HG03354 (cell line): ENCODE results near the gene LAMA4.
"Not testable (repeated sequence)": the region's sequence is repeated elsewhere in the genome, so short reads cannot be mapped to it uniquely, and the experiment has no call there.

Experiments used
- ATAC-seq: cut with Tn5 transposase; IDR thresholded peaks from one replicate; pipeline ENCODE4 v1.9.1; 2021; ENCODE audit warnings: mild to moderate bottlenecking; ENCODE audit not compliant: unreplicated experiment, poor library complexity, severe bottlenecking

Gene LAMA4

DNA sequence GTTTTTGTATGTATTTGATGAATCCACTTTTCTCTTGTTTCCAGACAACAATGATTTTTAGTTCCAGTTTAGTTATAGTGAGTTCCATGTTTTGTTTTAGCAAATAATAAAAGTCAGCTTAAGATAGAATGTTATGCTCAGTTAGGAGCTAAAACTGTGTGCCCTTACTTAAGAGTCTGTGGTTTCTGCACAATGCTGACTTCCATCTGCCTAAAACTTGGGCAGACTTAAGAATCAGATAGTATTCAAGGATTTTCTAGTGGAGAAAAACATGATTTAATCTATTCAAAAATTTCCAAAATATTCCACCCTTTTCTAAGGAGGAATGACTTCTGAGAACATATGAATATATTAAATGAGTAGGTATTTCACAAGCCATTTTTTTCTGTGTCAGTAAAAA, 32.8 kb downstream of the LAMA4 start:
- ATAC-seq: no peak

DNA sequence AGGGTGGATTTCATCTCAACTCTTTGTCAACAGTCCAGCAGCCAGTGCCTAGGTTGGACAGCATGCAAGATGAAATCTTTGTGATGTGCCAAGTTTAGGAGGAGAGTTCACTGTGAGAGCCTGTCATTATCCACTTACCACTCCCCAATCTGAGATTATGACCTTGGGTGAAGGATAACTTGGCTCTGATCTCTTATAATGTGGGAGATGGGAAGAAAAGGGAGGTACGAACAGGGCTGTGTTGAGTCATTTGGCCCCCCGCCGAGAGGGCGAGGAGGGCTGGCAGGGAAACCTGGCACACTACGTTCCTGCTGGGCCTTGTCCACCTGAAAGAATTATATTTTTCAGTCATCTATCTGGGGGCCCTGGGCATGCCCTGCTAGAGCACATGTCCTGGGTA, 35.8 kb downstream of the LAMA4 start:
- ATAC-seq: no peak

DNA sequence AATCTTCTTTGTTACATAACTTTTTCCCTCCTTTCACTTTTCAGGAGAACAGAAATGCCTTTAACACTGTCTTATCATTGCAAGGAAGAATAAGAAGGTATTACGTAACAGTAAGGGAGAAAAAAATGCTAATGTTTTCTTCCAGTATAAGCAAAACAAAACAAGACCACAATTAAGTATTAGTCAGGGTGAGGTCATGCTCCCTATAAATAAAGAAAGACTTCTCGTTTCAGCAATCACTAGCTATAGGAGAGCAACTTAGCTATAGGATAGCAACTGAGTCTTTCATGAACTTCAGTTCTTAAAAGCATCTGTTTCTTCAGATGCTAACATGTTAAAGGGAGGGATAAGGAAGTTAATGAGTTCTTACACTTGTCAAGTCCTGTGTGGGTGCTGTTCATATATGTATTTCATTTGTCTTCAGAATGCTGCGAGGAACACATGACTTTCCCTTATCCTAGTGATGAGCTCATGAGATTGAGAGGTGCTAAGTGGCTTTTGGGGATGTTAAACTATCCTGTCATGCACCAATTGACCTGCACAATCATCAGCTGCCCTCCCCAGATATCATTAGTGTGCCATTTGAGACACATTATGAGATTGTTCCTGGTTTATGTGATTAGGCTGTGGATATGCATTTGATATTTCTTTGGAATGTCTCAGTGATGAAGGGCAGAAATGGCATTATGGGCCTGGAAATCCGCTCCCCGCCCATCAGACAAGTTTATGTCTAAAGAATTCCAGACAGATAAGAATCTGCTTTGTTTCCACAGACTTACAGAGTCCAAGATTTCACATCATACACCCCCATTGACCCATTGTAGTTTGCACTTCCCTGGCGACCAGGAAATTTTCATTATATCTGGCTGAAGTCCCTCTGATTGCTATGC, 37.5 kb downstream of the LAMA4 start:
- no peak for ATAC-seq

DNA sequence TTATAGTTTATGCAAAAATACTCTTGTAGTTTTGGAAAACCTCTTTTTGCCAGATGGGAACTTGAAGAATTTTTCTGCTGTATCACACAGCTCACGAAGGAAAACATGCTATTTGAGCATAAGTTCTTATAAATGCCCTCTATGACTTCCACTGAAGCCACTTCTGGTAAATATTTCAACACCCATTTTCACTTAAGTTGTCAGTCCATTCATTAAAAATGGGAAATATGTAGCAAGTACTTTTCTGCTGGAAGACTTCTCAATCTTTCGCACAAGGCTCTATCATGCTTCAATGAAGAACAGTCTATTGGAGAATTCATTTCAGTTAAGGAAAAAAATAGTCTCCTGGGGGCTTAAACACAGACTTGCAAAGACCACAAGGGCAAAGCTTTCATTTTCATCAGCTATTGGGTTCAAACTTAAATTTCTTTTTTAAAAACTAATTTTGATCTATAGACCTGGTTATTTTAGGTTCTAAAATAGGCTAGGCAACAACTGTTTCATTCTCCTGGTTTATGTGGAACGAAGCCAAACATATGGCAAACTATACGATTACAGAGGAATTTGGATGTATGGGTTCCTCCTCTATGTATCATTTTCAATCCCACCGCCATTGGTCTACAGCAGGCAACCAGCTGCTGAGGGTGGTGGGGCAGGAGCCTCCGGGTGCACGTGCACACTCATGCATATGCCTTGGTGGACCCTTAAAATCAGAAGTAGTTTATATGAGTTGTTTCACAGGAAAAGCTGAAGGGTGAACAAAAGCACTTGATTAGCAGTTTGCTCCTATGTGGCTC, 38.7 kb downstream of the LAMA4 start:
- no peak for ATAC-seq

DNA sequence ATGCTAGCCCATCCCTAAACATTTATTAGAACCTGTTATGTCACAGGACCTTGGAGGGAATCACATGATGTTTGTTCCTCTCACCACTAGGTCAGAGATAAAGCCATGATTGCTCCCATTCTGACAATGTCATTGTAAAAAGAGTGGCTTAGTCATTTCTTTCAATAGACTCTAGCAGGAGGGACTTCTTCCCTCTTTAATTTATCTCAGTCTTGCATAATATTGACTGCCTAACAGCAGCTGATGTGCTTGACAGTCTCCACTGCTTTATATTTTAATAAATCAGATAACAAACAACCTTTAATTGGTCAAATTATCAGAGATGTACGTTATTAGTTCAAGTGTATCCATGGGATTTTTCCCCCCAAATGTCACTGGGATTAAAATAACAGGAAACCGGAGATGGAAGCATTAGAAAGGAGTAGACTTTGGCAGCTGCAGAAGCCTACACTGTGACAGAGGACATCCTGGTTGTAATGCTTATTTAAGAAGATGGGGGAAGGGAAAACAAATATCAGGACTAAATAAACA, 39.6 kb downstream of the LAMA4 start:
- no peak for ATAC-seq

DNA sequence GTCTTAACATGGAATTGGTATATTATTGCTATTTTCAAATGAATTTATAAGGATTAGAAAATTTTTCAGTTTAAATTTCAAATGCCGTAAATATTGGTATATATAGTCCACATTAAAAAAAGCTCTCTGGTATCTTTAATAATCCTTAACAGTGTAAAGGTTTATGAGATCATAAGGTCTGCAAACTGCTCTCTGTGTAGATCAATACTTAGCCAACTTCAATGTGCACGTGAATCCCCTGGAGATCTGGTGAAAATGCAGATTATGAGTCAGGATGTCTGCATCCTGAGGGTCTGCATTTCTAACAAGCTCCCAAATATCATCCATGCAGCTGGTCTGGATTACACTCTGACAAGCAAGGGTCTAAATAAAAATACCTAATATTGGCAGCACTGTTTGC, 43.5 kb downstream of the LAMA4 start:
- no peak for ATAC-seq

DNA sequence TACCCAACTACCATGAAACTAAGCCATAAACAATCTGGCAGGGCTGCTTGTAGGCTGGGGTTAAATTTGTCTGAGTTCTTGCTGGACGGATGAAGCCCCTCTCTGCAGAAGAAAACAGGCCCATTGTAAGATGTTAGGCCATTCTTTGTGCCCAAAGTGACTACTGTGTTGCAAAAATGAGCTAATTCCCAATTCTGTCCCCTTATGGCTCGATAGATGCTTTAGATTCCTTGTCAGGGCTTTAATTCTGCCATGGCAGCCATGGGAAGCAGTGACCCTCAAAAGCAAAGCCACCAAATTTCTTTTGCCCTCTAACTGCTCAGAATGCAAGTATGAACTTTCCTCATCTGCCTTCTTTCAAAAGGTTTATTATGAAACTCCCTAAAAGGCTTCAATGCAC, 45.2 kb downstream of the LAMA4 start:
- ATAC-seq: no peak

DNA sequence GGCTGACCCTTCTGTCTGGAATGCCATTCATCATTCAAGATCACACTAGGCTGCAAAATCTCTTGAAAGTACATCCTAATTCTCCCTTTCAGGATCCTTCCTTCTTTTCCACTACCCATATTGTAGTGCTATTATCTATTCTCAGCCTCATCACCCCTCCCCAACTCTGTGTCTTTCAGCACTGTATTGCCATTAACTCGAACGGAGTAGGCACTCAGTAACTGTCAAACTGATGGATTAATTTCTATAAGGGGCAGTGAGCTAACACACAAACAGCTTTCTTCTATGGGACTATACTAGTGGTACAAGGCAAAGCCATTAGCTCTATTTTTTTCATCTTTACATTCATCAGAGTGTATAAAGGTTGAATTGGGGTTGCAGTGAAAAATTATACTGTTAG, 46.6 kb downstream of the LAMA4 start:
- no peak for ATAC-seq

DNA sequence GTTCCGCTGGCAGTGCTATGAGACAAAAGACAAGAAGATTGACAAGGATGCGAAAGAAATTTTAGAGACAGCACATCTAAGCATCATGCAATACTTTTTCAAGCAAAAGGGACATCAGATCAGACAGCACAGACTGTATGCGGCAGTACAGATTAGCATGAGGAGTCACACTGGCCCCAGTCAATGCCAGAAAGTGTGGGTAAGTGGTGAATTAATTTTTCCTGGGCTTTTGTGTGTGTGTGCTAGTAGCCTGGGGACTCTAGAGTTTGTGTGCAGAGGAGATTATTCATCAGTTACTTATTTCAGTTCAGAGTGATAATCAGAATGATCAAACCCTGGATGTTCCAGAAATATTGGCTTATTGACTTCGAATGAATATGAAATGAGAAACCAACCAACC, 47.2 kb downstream of the LAMA4 start:
- no peak for ATAC-seq

DNA sequence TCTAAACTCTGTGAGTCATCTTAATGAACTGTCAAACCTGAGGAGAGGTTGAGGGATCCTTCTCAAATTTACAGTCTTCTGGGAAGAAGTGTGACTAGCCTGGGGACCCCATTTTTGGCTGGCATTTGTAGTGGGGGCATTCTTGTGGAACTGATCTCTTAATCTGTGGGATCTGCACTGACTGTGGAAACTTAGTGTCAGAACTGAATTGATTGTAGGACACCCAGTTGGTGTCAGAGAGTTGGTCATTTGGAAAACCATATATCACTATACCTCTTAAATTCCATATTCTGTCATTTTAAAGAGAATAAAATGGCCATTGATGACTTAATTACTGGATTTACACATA, 48.3 kb downstream of the LAMA4 start:
- ATAC-seq: no peak

DNA sequence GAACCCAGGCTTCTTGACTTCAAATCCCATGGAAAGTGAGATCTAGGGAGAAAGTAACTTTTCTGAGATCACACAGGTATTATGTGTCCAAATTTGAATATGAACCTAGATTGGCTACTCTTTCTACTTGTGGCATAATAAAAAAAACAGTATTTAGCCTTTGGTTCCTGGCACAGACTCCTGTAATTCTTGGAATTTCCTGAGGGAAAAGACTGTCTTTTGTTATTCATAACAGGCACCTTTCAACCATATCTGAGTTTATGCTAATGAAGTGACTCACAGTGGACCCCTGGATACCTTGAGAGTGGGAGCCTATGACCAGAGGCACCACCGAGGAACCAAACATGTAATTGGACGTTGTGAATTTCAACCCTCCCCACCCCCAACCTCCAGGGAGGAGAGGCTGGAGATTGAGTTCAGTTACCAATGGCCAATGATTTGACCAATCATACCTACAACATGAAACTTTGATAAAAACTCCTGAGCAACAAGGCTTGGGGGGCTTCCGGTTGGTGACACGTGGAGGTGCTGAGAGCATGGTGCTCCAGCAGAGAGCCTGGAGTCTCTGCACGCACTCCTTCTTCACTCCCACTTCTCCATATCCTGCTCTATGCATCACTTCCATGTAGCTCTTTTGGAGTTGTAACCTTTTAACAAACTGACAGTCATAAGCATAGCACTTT, 48.8 kb downstream of the LAMA4 start:
- no peak for ATAC-seq

DNA sequence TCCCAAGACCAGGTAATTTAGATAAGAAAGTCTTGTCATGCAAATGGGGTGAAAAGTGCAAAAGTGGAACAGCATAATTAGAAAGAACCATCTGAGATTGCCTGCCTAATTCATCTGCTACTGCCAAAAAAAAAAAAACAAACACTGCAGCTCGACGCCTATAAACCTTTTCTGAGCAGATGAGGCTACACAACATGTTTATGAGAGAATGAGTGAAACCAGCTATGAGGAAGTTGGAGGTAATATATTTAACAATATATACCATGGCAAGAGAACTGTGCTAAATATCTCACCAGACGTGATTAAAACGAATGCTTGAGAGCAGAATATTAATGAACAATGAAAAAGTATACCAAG, 50.0 kb downstream of the LAMA4 start:
- no peak for ATAC-seq

DNA sequence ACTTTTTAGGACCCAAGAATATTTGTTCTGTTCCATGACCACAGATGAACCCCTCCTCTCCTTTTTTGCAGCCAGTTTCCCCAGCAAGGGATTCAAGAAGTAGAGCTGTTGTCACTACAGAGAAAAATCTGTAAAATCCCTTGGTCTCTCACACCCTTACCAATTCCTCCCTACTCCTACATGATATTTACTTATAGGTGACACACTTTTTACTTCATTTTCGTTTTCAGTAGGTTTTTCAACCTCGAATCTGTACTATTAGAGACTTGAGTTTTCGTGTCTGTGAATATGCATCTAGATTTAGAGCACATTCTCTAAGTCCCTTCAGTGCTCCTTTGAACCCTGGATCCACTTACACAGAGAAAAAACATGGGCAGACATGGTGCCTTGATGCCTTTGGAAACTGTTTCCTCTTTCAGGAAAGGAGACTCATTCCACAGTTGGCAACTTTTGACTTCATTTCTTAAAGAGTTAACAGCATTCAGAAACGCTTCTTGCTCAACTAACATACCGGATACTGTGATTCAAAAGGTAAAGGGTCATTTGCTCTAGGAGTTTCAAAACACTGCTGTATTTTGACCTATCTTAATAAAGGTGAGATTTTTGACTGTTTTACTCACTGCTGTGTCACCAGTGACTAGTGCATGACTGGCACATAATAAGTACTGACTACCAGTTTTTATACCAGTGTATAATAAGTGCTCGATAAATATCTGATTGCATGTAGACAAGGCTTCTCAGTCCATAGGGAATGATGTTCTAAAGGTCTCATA, 50.6 kb downstream of the LAMA4 start:
- ATAC-seq: no peak

DNA sequence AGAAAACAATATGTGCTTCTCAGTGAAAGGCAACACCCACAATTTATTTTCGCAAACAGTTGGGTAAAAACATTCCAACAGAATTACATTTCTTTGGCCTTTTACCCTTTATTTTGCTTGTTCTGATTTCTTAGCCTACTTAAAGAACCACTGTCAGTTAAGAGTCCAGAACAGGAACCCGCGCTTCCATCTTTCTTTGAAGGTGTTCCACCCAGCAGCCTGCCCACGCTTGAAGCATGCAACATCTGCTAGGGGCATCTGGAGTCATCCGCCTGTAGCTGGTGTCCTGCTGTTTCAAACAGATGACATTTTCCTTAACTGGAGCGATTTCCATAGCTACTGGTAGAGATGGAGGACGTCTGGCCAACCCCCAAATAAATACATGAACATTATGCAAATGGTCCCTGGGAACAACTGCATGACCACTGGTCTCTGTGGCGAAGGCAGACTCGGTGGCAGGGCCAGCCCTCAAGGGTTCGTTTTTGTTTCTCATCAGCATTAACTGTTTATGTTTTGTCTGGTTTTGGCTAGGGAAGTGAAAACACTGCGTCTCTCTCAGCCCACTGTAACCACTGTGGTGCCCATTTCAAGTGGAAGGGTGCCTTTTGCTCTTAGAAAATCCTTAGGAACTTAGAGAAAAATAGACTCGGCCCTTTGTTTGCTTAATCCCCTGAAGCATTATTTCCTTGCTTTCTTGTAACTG, 51.6 kb downstream of the LAMA4 start:
- ATAC-seq: no peak

DNA sequence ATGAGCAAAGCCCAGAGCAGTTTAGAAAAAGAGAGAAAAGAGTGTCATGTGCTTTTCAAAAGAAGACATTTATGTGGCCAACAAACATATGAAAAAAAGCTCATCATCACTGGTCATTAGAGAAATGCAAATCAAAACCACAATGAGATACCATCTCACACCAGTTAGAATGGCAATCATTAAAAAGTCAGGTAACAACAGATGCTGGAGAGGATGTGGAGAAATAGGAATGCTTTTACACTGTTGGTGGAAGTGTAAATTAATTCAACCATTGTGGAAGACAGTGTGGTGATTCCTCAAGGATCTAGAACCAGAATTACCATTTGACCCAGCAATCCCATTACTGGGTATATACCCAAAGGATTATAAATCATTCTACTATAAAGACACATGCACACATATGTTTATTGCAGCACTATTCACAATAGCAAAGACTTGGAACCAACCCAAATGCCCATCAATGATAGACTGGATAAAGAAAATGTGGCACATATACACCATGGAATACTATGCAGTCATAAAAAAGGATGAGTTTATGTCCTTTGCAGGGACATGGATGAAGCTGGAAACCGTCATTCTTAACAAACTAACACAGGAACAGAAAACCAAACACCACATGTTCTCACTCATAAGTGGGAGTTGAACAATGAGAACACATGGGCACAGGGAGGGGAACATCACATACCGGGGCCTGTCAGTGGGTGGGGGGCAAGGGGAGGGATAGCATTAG, 54.0 kb downstream of the LAMA4 start:
- ATAC-seq: not testable (repeated sequence)

DNA sequence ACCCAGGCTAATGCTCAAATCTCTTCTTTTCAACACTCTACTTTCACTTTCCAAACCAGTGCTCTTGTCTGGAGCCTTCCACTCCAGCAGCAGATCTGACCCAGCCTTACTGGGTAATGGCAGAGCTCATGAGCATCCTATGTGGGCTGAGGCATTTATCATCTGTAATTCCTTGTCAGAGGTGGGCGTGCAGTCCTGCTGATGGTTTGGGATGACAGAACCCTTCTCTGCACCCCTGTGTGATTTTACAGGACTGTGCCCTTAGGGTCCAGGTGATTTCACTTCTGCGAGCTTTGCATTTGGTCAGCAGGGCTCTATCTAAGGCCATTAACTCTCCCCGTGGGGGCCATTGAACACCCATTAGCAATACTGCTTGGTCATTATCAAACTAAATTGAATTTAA, 55.4 kb downstream of the LAMA4 start:
- no peak for ATAC-seq

DNA sequence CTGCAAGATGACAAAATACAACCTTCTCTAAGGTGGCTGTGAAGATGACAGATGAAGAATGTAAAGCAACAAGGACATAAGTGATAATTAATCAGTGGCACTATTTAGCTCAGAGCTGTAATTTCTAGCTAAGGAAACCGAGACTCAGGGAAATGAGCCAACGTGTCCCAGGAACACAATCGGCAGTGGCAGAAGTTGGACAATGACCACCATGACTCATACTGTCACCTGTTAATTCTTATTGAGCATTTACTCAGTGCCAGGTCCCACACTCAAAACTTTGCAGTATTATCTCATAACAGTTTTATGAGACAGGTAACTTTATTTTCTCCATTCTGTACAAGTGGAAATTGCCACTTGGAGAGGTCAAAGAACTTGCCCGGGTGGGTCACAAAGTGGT, 55.8 kb downstream of the LAMA4 start:
- ATAC-seq: no peak

DNA sequence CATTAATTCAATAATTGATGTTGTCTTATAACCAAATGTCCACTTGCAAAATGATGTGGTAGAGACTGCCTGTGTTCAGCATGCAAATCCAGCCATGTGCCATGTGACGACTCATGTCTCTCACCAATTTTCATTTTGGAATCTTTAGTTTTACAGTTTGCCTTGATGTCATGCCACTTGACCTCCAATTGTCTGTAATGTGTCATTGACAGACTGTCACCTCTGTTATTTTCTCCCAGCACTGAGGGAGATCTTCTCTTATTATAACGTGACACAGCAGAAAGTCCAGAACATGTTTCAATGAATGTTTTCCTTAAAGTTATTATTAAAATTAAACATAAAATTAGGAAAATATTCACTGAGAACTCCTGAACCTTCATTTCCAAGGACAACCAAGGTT, 56.7 kb downstream of the LAMA4 start:
- no peak for ATAC-seq

DNA sequence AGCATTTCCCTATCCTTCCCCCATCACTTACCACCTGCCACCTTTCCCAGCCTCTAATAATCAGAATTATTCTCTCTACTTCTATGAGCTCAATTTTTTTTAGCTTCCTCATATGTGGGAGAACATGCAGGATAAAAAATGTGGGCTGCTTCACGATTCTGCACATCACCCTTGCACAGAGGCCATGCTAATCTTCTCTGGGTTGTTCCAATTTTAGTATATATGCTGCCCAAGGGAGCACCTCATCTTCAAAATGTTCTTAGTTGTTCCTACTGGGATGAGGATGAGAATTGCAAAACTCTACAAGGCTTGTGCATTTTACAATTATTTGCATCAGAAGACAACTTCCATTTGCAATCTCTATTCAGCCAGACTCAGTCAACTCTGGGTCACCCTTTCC, 58.1 kb downstream of the LAMA4 start:
- ATAC-seq: no peak
